Mammary epithelial cell (primary cell): ENCODE data around the gene MRFAP1L1.

Source experiments
- CTCF ChIP-seq, 2 donors: IDR thresholded peaks in 1 of 2; conservative IDR thresholded peaks in 1 of 2; 2 replicates each; pipeline ENCODE4 v1.5.1; 2011 to 2012; ENCODE audit warnings: inconsistent platforms in 2 of 2, low read length in 2 of 2, mild to moderate bottlenecking in 2 of 2, control low read depth in 1 of 2, low read depth in 1 of 2; ENCODE audit not compliant: insufficient read depth in 1 of 2; ENCODE audit errors: extremely low read depth in 1 of 2
- EZH2 ChIP-seq: IDR thresholded peaks from 2 replicates; pipeline ENCODE4 v1.6.1; 2012; ENCODE audit warnings: low read length, inconsistent platforms, borderline replicate concordance

DNA sequence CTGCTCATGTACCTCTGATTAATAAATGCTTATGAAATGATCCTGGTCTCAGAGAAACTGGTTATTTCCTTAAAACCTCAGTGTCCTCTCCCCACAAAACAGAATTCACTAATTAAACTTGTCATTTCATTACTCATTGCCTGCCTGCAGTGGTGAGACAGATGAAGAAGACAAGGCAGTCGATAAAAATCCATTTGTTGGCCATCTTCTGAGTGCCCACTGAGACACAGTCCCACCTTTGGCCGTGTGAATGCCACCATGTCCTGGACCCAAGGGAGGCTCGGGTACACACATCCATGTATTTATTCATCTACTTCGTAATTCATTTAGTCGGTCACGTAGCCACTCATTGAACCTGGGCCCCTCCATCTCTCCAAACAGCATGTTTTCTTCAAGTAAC is 12.5 kb downstream of the MRFAP1L1 start:
- TF ChIP-seq CTCF (conservative IDR thresholded peaks at IDR 0.05 in 1 of 2, IDR thresholded peaks at IDR 0.05 in 1 of 2; ENCODE audit: extremely low read depth in 1 of 2, insufficient read depth in 1 of 2, low read depth in 1 of 2, low read length in 2 of 2) (no peak), EZH2 (no peak)
